Stimulated activated CD4-positive, alpha-beta T cell treated with anti-CD3 and anti-CD28 coated beads, Interleukin-4, amount 100 ng/mL, for 4 hours (primary cell): ENCODE results near the gene ZNF362.
"Not testable (repeated sequence)": the region's sequence is repeated elsewhere in the genome, so short reads cannot be mapped to it uniquely, and the experiment has no call there.

ENCODE experiments used
- DNase-seq, 2 experiments: peaks; one replicate each; pipeline ENCODE4 v3.0.0-alpha.2; 2020

ZNF362 gene

DNA sequence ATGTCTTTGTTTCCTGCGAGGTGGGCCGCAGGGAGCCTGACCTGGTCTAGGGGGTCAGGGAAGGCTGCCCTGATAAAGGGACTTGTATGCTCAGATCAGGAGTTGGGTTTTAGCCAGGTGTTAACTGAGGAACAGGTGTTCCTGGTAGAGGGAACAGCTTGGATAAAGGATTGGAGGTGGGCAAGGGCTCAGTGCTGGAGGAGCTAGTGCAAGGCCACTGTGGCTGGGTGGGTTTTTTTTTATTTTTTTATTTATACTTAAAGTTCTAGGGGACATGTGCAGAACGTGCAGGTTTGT is 33.5 kb downstream of the ZNF362 start:
- no peak for DNase-seq

DNA sequence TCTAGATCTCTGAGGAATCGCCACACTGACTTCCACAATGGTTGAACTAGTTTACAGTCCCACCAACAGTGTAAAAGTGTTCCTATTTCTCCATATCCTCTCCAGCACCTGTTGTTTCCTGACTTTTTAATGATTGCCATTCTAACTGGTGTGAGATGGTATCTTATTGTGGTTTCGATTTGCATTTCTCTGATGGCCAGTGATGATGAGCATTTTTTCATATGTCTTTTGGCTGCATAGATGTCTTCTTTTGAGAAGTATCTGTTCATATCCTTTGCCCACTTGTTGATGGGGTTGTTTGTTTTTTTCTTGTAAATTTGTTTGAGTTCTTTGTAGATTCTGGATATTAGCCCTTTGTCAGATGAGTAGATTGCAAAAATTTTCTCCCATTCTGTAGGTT is 34.3 kb downstream of the ZNF362 start:
- not testable (repeated sequence) for DNase-seq

DNA sequence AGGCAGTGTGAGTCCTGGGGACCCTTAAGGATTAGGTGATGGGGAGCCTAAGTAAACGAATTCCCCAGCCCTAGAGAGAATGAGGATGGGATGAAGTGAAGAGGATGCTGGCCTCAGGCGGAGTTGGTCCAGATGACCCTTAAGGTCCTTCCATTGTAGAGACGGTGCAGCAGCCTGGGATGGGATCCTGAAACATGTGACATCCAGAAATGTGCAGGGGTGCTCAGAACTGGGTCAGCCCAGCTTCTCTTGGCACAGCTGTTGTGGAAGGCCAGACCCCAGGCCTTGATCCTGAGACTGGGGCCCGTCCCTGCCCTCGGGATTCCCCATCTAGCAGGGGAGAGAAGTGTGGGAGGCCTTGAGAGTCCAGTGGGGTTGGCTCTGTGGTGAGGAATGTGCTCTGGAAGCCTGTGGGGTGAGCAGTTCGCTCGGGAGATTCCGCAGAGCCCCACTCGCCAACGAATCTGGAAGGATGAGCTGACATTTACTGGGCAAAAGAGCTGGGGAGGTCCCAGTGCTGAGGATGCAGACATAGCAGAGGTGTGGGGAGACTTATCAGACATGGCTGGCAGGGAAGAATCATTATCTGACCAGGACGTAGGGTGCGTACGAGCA is 36.5 kb downstream of the ZNF362 start:
- DNase-seq, result no peak

DNA sequence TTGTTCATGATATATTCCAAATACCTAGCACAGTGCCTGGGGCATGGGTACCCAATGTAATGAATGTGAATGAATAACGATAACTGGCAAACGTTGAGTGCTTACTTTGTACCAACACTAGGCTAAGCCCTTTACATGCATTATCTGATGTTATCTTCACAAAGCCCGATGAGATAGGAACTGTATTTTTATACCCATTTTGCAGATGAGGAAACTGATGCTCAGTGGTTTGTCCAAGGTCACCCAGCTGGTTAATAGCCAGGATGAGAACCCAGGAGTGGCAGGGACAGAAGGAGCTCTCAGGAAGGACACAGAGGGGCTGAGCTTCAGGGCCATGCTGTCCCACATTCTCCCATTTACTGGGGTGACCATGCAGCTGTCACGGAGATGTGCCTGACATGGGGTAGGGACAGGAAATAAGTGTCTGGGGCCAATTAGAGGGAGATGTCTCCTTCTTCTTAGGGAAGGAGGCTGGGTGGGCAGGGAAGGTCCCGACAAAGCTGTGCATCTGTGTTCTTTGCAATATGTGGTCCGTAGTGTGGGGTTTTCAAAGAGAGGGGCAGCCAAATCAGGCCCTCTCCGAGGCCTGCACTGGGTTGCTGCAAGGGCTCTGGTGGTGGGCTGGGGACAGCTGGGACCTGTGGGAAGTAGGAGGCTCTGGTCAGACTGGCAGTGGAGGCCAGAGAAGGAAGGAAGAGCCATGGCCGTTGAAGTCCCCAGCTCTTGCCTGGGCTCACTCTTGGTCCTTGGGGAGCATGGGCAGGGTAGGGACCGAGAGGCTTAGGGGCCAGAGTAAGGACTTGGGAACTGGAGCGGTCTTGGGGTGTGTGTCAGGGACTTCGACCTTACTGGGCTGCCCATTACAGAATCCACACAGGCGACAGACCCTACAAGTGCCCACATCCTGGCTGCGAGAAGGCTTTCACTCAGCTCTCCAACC is 38.0 kb downstream of the ZNF362 start:
- DNase-seq, result no peak

DNA sequence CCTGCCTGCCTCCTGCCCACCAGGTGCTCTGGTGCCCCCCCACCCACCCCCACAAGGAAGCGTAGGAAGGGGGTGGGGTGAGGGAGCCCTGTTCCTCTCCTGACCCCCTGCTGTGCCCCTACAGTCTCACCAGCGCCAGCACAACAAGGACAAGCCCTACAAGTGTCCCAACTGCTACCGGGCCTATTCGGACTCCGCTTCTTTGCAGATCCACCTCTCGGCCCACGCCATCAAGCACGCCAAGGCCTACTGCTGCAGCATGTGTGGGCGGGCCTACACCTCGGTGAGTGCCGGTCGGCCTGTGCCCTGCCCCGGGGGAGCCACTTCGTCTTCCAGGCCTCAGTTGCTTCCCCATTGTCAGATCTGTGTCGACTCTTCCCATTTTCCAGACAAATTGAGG is 38.7 kb downstream of the ZNF362 start:
- DNase-seq, result no peak

DNA sequence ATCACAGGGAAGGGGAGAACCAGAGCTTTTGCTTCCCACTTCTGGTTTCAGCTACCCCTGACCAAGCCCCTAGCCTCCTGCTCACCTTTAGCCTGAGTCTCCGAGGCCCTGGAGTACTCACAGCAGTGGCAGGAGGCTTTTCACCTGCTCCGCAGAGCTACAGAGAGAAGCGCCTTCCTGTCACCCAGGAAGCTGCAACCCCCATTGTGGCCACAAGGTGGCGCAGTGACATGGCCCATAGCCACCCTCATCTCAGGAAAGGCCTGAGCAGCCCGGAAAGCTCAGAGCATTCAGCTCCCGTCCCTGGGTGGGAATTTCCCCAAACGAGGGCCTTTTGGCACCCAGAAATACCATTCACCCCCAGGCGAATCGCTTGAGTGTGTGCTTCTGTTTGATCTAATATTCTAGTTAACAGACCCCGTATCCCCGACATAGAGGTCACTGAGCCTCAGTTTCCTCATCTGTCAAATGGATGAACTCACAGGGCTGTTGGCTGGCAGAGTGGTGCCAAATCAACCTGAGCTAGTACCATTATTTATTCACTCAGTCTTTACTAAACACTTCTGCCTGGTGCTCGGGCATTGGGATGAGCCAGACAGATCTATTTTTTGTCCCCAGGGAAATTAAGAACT is 39.3 kb downstream of the ZNF362 start:
- peak; percentile 75 to 85 for DNase-seq

DNA sequence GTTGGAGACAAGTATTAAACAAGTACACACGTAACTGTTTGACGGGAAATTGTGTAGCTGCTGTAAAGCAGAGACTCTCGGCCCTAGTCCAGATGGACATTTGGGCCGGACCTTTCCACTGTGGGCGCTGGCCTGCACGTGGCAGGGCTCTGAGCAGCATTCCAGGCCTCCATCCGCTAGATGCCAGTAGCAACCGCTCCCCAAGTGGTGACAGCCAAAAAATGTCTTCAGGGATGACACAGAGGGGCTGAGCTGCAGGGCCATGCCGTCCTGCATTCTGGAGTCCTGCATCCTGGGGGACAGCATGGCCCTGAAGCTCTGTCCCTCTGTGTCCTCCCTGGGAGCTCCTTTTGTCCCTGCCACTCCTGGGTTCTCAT is 39.8 kb downstream of the ZNF362 start:
- DNase-seq, result no peak

DNA sequence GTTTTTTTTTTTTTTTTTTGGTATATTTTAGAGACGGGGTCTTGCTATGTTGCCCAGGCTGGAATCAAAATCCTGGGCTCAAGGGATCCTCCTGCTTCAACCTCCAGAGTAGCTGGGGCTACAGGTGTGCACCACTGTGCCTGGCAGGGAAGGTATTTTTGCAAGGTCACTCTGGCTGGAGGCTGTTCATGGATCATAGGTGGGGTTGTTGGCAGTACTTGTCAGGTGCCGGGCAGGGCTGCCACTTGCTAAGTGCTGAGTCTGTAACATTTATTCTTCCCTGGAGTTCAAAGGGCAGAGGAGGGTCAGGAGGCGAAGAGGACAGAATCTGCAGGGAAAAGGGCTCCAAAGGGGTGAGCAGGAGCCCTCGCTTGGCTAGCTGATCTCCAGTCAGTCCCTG is 40.5 kb downstream of the ZNF362 start:
- DNase-seq, result no peak

DNA sequence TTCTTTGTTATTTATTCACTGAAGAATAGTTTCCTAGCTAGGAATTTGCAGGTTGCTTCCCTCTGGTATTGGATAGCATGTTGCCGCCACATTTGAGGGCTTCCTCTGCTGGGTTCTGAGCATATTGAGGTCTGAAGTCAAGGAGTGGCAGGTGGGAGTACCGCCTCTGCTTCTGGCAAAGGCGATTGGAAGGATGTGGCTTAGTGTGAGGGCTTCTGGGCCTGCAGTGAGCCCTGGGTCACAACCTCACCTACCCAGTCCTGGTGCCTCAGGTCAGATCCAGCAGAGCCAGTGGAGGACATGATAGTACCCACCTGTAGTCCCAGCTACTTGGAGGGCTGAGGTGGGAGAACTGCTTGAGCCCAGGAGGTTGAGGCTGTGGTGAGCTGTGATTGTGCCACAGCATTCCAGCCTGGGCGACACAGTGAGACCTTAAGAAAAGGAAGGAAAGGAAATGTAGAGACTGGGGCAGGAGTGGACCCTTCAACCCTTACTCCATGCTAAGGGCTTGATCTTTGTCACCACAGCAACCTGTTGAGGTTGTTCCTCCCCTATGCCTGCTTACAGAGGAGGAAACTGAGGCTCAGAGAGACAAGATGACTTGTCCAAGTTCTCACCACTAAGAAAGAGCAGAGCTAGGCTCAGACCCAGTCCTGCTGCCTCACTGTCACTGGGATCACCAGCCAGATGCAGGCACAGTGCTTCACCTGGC is 41.8 kb downstream of the ZNF362 start:
- DNase-seq, result no peak

DNA sequence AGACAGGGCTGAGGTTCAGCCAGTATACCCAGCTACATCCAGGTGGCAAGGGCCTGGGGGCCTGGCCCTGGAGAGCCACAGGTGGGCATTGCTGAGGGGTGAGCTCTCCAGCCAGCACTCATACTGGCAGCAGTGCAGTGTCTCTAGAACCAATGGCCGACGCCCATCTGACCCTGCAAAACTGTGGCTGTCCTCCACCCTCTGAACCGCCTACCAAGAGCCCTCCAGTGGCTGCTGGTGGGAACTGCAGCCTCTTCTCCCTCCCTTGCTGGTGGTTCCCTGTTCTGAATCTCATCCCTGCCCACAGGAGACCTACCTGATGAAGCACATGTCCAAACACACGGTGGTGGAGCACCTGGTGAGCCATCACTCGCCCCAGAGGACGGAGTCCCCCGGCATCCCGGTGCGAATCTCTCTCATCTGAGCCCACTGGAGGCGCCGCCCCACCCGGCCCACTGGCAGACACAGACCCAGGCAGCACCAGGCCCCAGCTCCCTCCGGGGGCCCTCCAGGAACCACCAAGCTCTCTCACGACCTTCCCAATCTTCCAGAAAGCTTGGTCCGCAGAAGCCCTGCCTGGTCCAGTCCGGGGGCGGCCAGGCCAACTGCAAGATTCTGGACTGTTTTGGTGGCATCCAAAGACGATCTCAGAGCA is 42.5 kb downstream of the ZNF362 start:
- peak; percentile 34 to 48 for DNase-seq

DNA sequence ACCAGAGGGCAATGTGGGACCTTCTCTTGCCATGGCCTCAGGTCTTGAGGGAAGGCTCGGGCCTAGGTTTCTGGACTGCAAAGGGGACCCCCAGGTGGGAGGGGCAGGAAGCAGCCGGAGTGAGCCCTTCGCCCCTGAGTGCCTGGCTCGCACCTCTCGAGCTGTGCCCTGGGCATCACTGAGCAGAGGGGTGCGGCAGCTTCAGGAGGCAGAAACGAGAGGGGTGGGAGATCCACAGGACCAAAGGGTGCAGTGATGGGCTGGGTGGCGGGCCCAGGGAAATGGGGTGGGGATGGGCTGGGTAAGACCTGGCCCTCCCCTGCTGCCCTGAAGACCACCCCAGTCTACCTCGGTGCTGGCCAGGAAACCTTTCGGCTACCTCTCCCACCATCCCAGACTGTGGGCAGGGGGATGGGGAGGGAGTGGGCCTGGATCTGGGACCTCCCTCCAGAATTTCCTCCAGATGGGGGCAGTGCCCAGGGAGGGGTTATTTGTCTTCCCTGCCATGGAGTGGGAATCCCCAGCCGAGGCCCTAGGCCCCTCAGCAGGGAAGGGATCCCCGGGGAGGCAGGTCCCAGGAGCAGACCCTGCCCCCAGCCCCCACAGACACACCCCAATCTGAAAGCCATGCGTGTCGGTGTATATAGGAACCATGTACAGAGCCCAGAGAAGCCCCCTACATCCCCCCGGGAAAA is 43.3 kb downstream of the ZNF362 start:
- DNase-seq, result no peak

DNA sequence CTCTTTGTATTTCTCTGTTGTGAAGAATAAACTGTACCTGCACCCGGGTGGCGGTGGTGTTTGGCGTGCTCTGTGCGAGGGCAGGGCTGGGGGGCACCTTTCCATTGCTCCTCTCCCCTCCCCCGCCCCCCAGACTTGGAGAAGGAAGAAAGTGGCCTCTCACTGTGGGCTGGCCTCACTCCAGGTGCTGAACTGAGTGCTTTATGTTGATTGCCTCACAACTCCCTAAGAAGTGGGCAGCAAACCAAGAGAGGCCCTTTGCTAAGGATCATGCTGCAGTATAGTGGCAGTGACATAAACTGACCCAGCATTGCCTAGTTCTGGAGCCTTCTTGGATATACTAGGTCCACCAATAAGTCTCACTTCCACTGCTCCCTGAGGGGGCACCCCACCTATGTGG is 44.4 kb downstream of the ZNF362 start:
- DNase-seq, result no peak

DNA sequence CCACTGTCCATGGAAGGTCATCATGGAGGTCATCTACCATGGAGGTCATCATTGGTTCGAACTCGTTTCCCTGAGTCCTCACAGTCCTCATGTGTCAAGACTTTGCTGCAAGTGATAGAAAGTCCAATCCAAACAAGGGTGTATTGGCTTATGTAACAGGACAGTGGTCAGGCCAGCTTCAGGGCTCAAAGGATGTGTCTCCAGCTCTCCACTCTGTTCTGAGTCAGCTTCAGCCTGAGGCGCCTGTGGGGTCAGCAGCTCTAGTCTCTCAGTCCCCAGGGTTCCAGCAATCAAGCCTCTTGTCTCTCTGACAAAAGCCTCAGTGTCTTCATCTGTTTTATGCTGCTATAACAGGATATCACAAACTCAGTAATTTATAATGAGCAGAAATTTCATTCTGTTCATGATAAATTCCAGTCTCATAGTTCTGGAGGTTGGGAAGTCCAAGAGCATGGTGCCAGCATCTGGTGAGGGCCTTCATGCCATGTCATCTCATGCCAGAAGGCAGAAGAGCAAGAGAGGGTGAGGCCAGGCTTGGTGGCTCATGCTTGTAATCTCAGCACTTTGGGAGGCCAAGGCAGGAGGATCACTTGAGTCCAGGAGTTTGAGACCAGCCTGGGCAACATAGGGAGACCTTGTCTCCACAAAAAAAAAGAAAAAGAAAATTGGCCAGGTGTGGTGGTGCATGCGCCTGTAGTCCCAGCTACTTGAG is 45.1 kb downstream of the ZNF362 start:
- no peak for DNase-seq

DNA sequence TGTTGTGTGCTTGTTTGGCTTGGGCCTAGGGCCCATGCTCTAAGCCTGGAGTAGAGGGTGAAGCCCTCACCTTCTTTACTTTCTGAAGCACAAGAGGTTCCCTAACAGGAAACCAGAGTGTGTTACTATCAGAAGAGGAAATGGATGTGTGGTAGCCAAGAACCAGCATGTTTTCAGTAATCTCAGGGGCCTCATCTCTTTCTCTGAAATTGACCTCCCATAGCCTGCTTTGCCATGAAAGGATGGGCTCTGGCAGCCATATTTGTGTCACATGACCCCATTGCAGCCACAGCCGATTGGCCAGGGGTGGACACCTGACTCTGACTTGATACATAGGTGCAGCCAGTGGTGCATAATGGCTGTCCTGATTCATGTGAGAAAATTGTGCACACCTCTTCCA is 46.0 kb downstream of the ZNF362 start:
- DNase-seq, result no peak

DNA sequence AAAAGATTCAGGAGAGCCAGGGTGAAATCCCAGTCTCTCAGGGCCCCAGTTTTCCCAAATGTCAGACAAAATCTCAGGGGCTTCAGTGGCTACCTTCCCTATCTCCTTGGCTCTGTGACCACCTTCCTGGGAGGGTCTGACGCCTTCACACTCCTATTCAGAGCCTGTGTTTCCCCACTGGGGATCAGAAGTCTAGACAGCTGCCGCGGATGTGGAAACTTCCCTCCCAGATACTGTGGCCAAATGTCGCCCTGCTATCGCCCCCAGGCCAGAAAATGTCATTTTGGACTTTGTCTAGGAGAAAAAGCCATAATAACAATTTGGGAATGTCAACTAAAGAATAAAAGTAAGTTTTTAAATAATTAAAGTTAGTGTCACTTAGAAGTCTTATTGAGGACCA is 48.7 kb downstream of the ZNF362 start:
- no peak for DNase-seq

DNA sequence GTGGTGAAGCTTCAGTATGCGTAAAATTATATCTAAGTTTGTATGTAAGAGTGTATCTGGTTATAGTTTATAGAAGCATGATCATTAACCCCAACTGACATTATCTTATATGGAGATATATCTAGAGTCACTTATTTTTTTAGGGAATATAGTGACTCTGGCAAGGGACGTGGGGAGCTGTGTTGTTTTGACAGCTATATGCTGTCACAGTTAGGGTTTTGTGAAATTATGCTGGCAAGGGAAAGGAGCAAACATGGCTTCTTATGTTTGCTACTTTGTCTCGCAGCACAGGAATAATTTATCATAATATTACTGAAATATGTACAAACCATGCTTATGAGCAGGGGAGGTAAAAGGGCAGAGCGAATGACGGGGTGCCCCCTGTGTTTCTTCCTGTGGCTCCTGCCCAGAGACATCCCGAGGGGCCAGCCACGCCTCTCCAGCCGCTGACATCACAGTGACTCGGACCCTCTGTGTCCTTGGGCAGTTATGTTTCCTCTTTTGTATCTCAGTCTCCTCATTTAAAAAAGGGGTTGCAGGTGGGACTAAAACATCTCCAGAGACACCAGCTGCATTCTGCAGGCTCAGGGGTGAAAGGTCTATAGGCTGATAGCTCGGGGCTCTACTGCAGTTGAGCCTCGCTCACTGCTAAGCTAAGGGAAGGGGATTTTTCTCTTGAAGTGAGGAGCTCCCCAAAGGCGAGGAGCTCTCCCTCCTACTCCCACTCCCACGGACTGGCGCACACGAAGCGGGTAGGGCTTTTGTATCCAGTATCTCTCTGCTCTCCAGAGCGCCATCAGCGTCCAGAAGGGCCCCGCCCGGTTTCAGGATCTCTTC is 49.7 kb downstream of the ZNF362 start:
- no peak for DNase-seq

DNA sequence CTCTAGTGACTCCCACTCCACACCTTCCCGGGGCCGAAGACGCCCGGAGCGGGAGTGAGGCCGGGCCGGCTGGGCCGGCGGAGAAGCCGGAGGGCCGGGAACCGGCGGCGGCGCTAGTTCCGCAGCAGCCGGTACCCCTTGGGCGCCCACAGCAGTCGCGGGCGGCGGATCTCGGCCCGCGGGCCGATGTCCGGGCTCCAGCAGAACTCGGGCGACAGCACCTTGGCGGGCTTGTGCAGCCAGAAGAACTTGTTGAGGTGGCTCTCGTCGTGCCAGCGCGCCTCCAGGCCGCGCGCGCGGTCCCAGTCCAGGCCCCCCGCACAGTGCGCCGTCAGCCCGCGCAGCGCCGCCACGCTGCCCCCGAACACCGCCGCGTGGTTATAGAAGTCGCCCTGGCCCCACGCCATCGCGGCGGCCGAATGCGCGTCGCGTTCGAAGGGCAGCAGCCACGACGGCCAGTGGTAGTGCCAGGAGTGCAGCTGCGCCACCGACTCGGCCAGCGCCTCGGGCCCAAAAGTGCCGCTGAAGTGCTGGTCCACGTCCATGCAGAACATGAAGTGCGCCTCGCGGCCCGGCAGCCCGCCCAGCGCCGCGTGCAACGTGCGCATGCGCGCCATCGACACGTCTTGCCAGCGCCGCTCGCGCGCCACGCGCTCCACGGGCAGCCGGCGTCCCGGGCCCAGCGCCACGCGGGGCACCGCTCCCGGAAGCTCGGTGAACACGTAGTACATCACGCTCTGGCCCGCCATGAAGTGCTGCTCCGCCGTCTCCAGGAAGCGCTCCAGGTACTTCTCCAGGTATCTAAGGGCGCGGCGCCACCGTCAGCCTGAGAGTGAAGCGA is 50.6 kb downstream of the ZNF362 start:
- DNase-seq, result peak in 1 of 2 experiments; percentile 5

DNA sequence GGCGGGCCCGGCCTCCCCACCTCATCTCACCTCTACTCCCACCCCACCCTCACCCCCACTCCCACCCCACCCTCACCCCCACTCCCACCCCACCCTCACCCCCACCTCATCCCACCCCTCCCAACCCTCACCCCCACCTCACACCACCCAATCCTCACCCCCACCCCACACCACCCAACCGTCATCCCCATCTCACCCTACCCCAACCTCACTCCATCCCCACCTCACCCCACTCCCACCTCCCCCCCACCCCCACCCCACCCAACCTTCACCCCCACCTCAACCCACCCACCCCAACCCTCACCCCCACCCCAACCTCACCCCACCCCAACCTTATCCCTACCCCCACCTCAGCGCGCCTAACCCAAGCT is 51.2 kb downstream of the ZNF362 start:
- DNase-seq, result no peak

DNA sequence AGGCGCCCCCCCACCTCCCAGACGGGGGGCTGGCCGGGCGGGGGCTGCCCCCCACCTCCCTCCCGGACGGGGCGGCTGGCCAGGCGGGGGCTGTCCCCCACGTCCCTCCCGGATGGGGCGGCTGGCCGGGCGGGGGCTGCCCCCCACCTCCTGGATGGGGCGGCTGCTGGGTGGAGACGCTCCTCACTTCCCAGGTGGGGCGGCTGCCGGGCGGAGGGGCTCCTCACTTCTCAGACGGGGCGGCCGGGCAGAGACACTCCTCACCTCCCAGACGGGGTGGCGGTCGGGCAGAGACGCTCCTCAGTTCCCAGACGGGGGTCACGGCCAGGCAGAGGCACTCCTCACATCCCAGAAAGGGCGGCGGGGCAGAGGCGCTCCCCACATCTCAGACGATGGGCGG is 53.1 kb downstream of the ZNF362 start:
- DNase-seq, result not testable (repeated sequence)

DNA sequence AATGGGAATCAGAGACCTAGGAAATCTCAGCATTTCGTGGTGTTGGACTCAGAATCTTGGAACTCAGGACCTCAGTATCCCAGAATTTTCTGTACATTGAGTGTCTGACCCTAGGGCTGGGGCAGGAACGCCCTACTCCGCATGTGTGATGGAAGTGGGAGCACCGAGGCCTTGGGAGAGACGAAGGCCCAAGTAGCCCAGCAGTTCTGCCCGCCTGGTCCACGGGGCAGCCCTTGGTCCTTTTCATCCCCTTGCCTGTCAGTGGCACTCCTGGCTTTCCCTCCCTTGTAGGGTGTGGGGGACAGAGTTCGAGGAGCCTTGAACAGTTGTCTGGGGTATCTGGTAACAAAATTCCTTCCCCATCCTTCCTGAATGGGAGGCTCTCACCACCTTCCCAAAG is 54.4 kb downstream of the ZNF362 start:
- no peak for DNase-seq
